ENCODE data around the gene DNAH5. TPM values are rescaled to one million over a fixed set of nuclear protein-coding genes. Genes with fewer than 3 reads are reported as not detected.
"Not testable (repeated sequence)": the region's sequence is repeated elsewhere in the genome, so short reads cannot be mapped to it uniquely, and the experiment has no call there.

Gene DNAH5
- total and polyA plus RNA-seq, 2 of the 13 experiments (the other 11 are each of a cell fraction or from before 2014, with no cell fraction given) = 0.09 TPM

DNA sequence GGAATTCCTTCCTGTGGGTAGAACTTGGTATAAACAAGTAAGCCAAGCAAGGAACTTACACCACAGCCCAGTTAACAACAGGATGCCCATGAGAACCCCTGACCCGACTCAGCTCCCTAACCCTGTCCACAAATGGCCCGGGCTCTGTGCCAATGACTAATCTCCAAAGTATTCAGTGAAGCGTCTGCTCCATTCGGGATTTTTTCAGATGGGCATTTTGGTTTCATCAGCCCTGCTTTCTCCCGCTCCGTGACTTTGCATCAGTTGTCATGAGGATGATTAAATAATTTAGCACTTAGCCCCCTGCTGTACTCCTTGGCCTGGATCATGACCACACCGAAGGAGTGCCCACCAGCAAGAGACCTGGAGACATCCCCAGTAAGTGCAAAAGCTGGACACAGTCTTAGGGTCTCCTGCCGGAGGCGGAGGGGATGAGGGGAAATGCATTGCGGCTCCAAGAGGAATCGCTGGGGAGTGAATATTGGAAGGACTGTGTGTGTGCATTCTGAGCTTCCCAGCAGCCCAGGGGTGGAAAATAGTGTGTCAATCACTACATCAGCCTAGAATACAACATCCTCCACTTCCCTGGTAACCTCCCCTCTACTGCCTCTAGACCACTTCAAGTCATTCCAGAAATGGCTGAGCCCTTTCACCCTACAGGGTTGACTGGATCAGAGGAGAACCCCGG lies 41.4 kb upstream of the DNAH5 start:
- 10% methylated on average over 10 of the region's 12 CpGs for WGBS (ENCODE audit: low lambda C conversion rate)
- peak; percentile 42 for DNase-seq (ENCODE audit: low spot score)
- TF ChIP-seq, protein P1, sequence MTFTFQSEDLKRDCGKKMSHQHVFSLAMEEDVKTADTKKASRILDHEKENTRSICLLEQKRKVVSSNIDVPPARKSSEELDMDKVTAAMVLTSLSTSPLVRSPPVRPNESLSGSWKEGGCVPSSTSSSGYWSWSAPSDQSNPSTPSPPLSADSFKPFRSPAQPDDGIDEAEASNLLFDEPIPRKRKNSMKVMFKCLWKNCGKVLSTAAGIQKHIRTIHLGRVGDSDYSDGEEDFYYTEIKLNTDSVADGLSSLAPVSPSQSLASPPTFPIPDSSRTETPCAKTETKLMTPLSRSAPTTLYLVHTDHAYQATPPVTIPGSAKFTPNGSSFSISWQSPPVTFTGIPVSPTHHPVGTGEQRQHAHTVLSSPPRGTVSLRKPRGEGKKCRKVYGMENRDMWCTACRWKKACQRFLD (CRISPR knock-in tag; IDR thresholded peaks at IDR 0.05; ENCODE audit: borderline replicate concordance) = no peak
- TF ChIP-seq FOSL2 (CRISPR knock-in tag; IDR thresholded peaks at IDR 0.05) = peak; percentile 74
- Histone ChIP-seq H3K27me3 (ENCODE audit: control insufficient read depth in 1 of 2, insufficient read depth in 2 of 2, low read length in 2 of 2) (peaks cover 0 to 4% of the 10 kb centered on the region in 2 experiments; a peak in 1 of 5 replicates), H3K79me2 (ENCODE audit: insufficient read depth, low read length) (no peaks in the 10 kb centered on the region), H3K4me3 (replicated peaks in 1 of 3; ENCODE audit: insufficient read depth in 1 of 3, low read depth in 2 of 3, low read length in 3 of 3) (no peak overlapping the region), H3K4me1 (ENCODE audit: insufficient read depth, low read length) (no peaks in the 10 kb centered on the region), H3K4me2 (ENCODE audit: low read depth, low read length) (no peak overlapping the region), H3K36me3 (replicated peaks in 1 of 2; ENCODE audit: control insufficient read depth in 1 of 2, insufficient read depth in 2 of 2, low read length in 2 of 2) (no peaks in the 10 kb centered on the region), H3K9ac (ENCODE audit: insufficient read depth, low read depth, low read length) (no peak overlapping the region), H3K27ac (ENCODE audit: extremely low read length, insufficient read depth, low read length) (no peak overlapping the region), H3K9me3 (ENCODE audit: low read length) (no peaks in the 10 kb centered on the region), H2AFZ (ENCODE audit: low read length) (no peak overlapping the region), H4K20me1 (ENCODE audit: insufficient read depth, low read length) (no peaks in the 10 kb centered on the region)
- BruUV-seq (replicated peaks) = no TSS peak
- ChIA-PET CTCF (ENCODE audit: low intra/inter-chr PET ratio, low total read pairs) (no interaction called here), POLR2A (no interaction called here)
- ATAC-seq = peak; percentile 63
- in situ Hi-C loops (cut with HindIII; ENCODE audit: extremely low pct_ligation_motif_present, low pct_unique_long_range_greater_than_20kb) = loop anchor here (5.0 to 10.0 kb wide), 4 partner anchors 119 to 659 kb away; no protein-coding TSS in a partner anchor
- FAIRE-seq = no peak
- intact Hi-C loops (cut with micrococcal nuclease; ENCODE audit: unreplicated experiment) = no loop called here

DNA sequence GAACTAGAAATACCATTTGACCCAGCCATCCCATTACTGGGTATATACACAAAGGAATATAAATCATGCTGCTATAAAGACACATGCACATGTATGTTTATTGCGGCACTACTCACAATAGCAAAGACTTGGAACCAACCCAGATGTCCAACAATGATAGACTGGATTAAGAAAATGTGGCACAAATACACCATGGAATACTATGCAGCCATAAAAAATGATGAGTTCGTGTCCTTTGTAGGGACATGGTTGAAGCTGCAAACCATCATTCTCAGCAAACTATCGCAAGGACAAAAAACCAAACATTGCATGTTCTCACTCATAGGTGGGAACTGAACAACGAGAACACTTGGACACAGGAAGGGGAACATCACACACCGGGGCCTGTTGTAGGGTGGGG lies 40.4 kb upstream of the DNAH5 start:
- CTCF ChIA-PET (ENCODE audit: low intra/inter-chr PET ratio, low total read pairs); ATAC-seq; intact Hi-C loops (cut with micrococcal nuclease; ENCODE audit: unreplicated experiment); H2AFZ ChIP-seq (ENCODE audit: low read length); H3K36me3 ChIP-seq (replicated peaks in 1 of 2; ENCODE audit: control insufficient read depth in 1 of 2, insufficient read depth in 2 of 2, low read length in 2 of 2); H3K4me3 ChIP-seq (replicated peaks in 1 of 3; ENCODE audit: insufficient read depth in 1 of 3, low read depth in 2 of 3, low read length in 3 of 3); H3K9ac ChIP-seq (ENCODE audit: insufficient read depth, low read depth, low read length); H3K4me1 ChIP-seq (ENCODE audit: insufficient read depth, low read length); H3K9me3 ChIP-seq (ENCODE audit: low read length); H4K20me1 ChIP-seq (ENCODE audit: insufficient read depth, low read length); POLR2A ChIA-PET; H3K27ac ChIP-seq (ENCODE audit: extremely low read length, insufficient read depth, low read length); DNase-seq (ENCODE audit: low spot score); H3K27me3 ChIP-seq (ENCODE audit: control insufficient read depth in 1 of 2, insufficient read depth in 2 of 2, low read length in 2 of 2); H3K79me2 ChIP-seq (ENCODE audit: insufficient read depth, low read length); FAIRE-seq; H3K4me2 ChIP-seq (ENCODE audit: low read depth, low read length); BruUV-seq (replicated peaks): not testable (repeated sequence)
- 34% methylated on average over 5 of the region's 5 CpGs for WGBS (ENCODE audit: low lambda C conversion rate)
- in situ Hi-C loops (cut with HindIII; ENCODE audit: extremely low pct_ligation_motif_present, low pct_unique_long_range_greater_than_20kb) = loop anchor here (5.0 to 10.0 kb wide), 4 partner anchors 120 to 660 kb away; no protein-coding TSS in a partner anchor
